Kidney tubule cell (primary cell): ENCODE data around the gene CLIC3.
"Not testable (repeated sequence)": the region's sequence is repeated elsewhere in the genome, so short reads cannot be mapped to it uniquely, and the experiment has no call there.

Experiments used
- DNase-seq: peaks from one replicate; pipeline ENCODE4 v3.0.0-alpha.2; 2018; ENCODE audit warnings: low spot score

CLIC3 gene

GRCh38 chr9:136996361-136997292 is at the start of gene CLIC3:
TSS of gene CLIC3 (minus strand) at chr9:136996568. CDS start at chr9:136996543, 25 bp downstream.
- peak; percentile 37 for DNase-seq

- peak; percentile 54 for DNase-seq
Observed at GRCh38 chr9:137045294-137046087, 49.1 kb upstream of the CLIC3 start.

DNA sequence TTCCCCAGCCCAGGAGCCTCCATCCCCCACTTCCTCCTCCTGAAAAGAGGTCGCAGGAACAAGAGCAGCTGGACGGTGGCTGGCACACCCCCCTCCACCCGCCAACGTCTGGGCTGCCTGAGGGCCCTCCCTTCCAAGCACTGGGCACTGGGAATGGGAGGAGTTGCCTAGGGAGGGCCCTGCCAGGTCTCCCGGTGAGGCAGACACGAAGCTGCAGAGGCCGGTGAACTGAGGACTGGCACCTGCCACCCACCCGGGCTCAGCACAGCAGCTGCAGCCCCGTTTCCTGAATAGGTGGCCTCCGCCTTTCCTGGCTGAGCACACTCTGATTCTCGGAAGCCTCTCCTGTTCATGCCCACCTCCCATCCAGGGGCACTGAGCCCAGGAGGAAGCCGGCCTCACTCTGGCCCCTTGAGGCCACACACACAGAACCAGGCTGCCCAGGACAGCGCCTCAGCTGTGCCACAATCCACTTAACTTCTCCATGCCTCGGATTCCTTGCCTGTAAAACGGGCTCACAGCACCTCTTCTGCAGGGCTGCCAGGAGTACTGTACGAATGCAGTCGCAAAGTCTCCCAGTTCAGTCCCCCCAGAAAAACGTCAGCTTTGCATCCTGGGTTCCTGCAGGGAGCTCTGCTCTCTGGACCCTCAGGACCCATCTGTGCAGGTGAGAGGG is 48.3 kb upstream of the CLIC3 start:
- peak; percentile 76 for DNase-seq

DNA sequence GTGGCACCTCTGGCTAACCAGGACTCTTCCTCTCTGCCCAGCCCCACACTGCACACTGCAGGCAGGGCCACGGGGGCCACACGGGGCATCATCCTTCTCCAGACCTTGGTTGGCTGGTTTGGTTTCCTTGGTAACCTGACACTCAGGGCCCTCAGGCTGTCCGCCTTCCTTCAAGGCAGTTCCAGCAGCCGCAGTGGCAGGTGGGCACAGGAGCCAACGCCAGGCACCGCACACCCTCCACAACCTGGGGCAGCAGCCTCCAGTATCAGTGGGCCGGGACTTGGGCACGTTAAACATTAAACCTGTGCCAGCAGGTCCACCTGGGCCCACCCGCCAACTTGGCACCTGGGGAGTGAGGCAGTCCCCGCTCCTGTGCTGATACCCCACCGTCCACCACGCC is 47.7 kb upstream of the CLIC3 start:
- DNase-seq: peak; percentile 29

DNA sequence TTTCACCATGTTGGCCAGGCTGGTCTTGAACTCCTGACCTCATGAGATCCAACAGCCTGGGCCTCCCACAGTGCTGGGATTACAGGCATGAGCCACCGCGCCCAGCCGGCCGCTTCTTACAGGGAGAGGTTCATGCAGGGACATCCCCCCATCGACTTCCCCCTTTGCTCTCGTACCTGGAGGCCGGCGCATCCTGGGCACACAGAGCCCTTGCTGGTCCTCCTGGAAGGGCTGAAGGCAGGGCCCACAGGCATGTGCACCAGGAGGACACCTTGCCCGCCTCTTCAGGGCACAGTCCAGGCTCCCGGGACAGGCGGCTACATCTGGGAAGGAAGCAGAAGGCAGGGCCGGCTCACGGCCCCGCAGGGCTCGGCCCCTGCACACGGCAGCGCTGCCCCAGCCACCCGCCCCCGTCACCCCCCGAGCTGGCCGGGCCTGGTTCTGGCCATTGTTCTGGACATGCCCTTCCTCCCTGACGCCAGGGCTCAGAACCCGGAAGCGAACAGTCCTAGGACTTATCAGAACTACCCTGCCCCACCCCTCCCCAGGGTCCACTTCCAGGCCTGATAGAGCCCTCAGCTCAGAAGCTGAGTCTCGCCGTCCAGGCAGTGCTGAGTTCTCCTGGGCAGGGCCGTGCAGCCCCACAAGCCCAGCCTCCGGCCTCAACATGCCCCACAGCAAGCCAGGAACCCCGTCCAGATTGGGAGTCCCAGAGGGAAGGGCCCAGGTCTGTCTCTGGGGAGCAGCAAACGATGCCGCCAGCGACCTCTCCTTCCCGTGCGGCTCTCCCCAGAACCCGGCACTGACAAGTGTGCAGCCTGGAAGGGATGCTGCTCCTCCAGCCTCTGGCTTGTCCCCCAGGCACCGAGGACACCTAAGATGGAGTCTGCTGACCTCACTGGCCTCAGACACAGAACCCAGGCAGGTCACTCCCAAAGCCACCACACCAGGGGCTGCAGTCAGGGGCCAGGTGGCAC is 46.7 kb upstream of the CLIC3 start:
- no peak for DNase-seq

- no peak for DNase-seq
Observed at GRCh38 chr9:137041124-137041523, 44.8 kb upstream of the CLIC3 start.

- DNase-seq: no peak
Observed at GRCh38 chr9:137040568-137040967, 44.2 kb upstream of the CLIC3 start.

DNA sequence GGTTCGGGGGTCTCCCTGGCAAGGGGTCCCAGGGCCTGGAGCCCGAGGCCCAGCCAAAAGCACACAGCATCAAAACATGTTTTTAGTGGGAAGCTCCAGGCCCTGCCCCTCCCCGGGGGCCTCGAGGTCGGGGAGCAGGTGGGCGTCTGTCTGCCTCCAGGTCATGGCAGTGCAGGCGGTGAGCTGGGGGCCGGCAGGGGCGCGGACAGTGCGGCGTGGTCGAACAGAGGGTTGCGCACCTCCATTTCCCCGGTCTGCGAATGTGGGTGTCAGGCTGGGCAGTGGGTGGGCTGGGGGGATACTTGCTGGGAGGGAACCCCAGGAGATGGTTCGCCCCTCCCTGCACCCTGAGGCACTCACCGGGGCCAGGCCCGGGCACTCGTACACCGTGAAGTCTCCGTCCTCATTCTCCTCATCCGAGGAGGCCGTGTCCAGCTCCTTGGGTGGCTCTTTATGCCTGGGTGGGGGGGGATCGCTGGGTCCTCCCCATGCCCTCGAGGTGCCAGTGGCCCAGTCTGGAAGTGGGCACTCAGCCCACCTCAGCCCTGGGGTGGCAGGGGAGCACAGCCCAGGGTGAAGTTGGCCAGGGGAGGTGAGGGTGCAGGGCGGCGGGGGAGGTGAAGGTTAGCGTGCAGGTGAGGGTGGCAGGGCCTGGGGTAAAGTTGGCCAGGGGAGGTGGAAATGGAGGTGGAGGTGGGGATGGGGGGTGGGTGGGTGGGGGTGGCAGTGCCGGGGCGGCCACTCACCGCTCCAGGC is 43.4 kb upstream of the CLIC3 start:
- DNase-seq: no peak

- DNase-seq: no peak
Observed at GRCh38 chr9:137038916-137039315, 42.5 kb upstream of the CLIC3 start.

DNA sequence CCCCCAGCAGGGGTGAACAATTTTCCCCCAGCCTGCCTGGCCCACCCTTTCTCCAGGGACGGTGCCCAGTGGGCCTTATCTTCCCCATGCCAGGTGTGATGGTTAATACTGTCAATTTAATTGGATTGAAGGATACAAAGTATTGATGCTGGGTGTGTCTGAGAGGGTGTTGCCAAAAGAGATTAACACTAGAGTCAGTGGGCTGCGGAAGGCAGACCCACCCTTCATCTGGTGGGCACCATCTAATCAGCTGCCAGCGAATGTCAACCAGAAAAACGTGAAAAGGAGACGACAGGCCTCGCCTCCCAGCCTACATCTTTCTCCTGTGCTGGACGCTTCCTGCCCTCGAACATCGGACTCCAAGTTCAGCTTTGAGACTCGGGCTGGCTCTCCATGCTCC is 41.1 kb upstream of the CLIC3 start:
- no peak for DNase-seq

- DNase-seq: no peak
Observed at GRCh38 chr9:137037035-137037434, 40.7 kb upstream of the CLIC3 start.

DNA sequence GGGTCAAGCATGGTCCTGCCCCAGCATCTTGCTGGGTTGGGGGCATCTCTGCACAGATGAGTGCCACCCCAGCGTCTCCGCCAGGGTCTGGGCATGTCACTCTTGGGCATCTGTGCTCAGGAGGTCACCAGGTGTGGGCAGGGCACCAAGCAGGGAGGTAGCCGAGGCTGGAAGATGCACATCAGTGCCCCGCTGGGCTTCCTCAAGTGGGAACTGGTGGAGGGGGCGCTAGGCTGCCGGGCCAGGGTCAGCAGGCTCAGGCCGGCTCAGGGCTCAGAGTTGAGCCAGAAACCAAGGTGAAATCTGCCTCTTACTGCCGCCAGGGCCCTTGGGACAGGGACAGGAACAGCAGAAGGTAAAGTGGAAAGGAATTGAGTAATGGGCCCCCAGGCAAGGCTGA is 39.6 kb upstream of the CLIC3 start:
- DNase-seq: no peak

GRCh38 chr9:137035507-137035834 is 39.1 kb upstream of the CLIC3 start:
- no peak for DNase-seq

DNA sequence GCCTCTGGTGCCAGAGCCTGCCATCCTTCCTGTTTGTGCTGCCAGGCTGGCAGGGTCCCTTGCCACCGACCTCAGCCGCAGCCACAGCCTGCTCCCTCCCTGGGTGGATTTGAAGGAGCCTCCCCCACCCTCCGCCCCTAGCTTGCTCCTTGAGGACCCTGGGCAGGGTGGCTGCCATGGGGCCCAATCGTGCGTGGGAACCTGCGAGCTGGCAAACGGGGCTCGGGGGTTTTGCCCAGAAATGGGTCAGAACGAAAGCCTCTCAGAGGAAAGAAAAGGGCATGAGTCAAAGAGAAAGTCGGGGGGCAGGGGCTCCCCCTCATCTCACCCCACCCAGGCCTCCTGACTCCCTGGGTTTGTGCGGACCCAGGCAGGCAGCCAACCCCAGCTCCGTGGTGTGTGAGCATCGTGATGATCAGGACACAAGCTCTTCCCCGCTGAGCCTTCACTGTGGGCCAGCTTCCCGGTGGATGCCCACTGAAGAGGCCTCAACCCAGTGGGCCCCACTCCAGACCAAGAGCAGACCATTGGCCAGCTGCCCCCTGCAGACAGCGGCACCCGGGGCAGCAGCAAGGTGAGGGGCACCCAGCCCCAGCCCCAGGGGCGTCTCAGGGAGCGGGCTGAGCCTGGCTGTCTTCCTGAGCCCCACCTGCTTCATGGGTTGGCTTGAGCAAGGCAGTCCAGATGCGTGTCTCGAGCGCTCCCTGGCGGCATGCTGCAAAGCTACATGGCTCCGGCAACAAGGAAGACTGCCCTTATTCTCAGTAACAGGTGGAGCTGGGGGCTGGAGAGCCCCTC is 38.5 kb upstream of the CLIC3 start:
- peak; percentile 79 for DNase-seq

DNA sequence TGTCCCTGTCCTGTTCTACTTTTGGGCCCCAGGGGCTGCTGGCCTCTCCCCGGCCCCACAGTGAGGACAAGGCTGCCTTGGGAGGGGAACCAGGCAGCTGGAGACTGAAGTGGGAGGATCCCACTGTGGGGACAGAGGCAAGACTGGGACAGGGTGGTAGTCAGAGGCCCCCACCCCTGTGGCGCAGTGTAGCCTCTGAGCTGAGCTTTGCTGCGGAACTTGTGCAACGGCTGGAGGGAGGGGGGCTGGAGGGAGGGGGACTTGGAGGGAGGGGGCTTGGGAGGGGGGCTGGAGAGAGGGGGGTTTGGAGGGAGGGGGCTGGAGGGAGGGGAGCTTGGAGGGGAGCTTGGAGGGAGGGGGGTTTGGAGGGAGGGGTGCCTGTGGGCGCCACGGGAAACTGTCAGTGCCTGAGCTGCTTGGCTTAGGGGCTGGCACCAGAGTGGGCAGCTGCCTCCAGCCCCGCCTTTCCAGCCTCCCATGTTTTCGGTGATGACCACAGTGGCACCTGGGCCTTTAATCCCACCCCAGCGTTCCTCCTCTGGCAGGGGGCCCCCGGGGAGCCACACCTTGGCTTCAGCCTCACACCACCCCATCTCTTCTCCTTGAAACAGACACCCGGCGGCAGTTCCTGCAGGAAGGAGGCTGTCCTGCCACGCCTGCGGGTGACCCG is 37.8 kb upstream of the CLIC3 start:
- no peak for DNase-seq

- not testable (repeated sequence) for DNase-seq
Observed at GRCh38 chr9:137033481-137033880, 37.1 kb upstream of the CLIC3 start.

DNA sequence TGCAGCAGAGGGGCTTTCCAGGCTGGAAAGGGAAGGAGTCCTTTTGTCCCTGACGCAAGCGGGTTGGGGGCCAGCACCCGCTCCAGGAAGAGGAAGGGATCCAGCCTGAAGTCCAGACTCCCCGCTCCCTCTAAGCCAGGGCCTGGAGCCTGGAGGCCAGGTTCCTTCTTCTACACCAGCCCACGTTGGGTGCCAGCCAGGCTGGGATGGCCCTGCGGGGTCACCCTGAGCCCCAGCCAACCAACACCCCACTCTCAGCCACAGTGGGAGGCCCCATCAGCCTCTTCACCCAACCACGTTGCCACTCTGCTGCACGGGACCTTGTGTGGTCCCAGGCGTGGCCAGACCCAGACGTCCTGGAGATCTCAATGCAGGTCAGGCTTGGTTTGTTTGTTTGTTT is 36.5 kb upstream of the CLIC3 start:
- DNase-seq: no peak

DNA sequence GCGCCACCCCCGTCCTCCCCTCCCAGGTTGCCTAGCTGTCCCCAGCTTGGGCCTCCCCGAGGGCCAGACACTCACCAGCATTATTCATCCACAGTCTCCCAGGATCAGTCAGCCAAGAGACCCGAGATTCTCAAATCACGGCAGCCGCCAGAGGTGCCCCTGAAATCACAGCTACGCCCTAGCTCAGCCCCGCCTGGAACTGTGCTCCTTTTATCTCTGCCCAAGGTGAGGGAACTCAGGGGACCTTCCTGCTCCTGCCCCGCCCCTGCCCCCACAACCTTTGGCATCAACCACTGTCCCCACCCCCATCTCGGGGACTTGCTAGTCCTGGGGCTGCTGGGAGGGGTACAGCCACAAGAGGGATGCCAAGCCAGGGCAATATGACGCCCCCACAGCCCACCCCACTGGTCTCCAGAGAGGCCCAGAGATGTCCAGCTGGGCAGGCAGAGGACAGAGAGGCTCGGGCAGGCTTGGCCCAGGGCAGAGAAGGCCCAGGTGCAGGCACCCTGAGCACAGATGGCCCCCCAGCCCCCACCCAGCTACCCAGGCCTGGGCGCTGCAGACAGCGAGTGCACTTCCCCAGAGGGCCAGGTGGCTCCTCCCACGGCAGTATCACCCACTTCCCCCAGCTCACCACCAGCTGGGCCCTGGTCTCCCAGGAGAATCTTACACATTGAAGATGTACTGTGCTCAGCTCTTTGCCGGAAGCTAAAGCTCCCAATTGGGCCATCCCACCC is 35.7 kb upstream of the CLIC3 start, which contains the start of gene FUT7:
Gene FUT7 (minus strand): TSS at position 185 of the 737 bp plus-strand sequence. CDS start 97 bp downstream, at position 88.
- DNase-seq: no peak
